GM13977 (cell line): Measurements from ENCODE around the gene SAMD3.

ENCODE experiments used
- DNase-seq: peaks from one replicate; pipeline ENCODE4 v3.0.0; 2012; ENCODE audit warnings: low spot score
- in situ Hi-C: fragments of 300-500 bp; cut with MboI; formaldehyde crosslinking; loops from one replicate; pipeline ENCODE4 v1.12.0; 2022; ENCODE audit warnings: low sequenced_read_pairs, low pct_unique_long_range_greater_than_20kb, mixed read lengths, inconsistent platforms; ENCODE audit not compliant: unreplicated experiment
- TF ChIP-seq, protein P1 (sequence below): IDR thresholded peaks from 2 replicates; pipeline ENCODE4 v1.5.1; 2012; ENCODE audit warnings: mild to moderate bottlenecking, control low read depth; ENCODE audit not compliant: insufficient read depth; ENCODE audit errors: extremely low read depth, missing control alignments

Gene SAMD3

DNA sequence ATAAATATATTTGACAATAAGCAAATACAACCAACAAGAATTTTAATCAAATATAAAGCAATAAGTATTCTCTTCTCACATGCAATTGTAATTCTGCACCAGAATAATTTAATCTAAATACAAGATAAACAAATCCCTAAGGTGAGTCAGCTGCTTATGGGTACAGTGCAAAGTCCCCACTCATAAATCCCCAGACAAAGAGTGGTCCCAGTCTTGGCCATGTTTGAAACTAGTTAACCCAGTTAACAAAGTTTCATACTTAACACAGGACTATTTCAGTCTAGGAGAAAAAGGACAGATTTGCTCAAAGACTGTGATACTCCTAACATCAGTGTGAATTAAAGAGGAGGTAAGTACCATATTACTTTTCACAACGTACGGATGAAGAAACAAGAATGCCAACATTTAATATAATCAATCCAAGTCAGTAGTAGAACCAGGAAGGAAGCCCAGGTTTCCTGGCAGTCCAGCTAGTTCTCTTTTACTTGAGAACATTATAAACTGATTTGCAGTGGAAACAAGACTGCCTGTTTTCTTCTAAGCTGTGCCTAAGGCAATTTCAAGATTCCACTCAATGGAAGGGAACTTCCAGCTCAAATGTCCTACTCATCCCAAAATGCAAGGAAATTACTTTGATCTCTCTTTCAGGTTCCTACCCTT is 10.4 kb downstream of the SAMD3 start:
- TF ChIP-seq, protein P1, sequence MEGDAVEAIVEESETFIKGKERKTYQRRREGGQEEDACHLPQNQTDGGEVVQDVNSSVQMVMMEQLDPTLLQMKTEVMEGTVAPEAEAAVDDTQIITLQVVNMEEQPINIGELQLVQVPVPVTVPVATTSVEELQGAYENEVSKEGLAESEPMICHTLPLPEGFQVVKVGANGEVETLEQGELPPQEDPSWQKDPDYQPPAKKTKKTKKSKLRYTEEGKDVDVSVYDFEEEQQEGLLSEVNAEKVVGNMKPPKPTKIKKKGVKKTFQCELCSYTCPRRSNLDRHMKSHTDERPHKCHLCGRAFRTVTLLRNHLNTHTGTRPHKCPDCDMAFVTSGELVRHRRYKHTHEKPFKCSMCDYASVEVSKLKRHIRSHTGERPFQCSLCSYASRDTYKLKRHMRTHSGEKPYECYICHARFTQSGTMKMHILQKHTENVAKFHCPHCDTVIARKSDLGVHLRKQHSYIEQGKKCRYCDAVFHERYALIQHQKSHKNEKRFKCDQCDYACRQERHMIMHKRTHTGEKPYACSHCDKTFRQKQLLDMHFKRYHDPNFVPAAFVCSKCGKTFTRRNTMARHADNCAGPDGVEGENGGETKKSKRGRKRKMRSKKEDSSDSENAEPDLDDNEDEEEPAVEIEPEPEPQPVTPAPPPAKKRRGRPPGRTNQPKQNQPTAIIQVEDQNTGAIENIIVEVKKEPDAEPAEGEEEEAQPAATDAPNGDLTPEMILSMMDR, result no peak
- in situ Hi-C loops, result no loop called here
- DNase-seq, result no peak

DNA sequence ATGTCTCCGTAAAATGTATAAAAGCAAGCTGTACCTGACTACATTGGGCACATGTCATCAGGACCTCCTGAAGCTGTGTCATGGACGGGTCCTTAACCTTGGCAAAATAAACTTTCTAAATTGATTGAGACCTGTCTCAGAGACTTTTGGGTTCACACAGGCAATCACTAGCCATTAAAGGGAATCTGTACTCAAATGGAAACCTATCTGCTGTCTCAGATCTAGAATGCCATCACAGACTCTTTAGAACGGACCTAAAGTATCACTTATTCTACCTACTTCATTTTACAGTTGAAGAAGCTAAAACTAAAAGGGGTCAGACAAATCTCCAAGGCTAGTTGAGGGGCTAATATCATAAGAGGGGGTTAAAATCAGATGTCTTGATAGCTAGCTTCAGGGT is 11.1 kb downstream of the SAMD3 start:
- no peak for DNase-seq
- in situ Hi-C loops, result no loop called here
- TF ChIP-seq, protein P1, result no peak

DNA sequence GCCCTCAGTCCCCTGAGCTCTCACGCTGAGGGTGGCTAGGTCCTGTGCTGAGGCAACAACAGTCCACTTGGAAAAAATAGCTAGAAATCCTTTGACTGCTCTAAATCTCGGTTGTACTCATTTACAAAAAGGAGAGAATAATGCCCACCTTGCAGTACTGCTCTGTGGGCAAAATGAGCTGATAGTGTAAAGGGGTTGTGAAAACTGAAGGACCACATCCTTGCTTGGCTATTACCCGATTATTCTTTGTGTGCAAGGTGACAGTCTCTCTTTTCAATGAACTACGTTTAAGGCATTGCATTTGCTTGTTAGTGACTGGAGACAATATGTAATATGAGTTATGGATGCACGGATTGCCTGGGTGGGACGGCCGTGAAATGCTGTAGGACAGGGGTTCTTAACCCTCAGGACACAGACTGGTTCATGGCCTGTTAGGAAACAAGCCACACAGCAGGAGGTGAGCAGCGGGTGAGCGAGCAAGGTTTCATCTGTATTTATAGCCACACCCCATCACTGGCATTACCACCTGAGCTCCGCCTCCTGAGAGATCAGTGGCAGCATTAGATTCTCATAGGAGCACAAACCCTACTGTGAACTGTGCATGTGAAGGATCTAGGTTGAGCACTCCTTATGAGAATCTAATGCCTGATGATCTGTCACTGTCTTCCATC is 14.6 kb downstream of the SAMD3 start:
- in situ Hi-C loops, result no loop called here
- no peak for DNase-seq
- TF ChIP-seq, protein P1, result no peak

DNA sequence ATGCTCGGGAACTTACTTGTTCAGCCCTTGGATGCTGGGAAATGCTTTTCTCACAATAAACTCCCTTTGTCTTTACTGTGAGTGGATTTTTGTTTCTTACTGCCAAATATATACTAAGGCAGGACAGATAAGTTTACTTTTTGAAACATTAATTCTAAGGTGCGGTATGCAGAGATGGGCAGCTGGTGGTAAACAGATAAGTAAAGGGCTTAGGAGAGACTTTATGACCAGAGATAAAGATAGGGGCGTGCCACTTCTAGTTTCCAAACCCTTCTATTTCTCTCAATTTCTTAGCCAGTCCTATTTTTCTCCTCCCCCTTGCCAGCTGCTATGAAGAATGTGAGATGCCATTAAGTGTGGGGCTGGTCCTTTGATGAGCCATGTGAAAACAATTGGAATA is 16.3 kb downstream of the SAMD3 start:
- TF ChIP-seq, protein P1, result no peak
- in situ Hi-C loops, result no loop called here
- DNase-seq, result no peak

DNA sequence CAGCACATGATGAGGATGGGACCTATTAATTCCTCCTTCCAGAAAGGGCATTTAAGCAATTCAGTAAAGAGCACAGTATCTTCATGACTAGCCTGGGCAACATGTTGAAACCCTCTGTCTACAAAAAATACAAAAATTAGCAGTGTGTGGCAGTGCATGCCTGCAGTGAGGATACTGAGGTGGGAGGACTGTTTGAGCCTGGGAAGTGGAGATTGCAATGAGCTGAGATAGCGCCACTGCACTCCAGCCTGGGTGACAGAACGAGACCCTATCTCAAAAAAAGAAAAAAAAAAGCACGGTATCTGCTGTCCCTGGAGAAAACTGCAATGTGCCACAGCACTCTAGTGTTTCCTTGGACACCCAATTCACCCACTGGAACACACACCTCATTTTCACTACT is 18.4 kb downstream of the SAMD3 start:
- in situ Hi-C loops, result no loop called here
- TF ChIP-seq, protein P1, result no peak
- DNase-seq, result no peak

DNA sequence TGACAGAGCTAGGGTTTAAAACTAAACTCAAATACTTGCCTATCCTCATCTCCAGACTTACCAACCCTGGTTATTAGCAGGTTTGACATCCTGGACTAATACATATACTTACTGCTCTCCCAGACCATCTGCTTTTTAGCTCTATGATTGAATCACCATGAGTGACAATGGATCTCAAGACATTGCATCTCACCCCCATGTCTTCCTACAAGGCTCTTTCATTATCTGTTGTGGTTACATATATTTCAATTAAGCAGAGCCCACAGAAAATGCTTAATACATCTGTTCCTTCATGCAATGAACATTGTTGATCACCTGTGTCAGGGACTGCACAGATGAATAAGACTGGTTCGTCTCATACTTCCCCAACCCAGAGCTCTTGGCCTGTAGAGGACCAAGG is 19.4 kb downstream of the SAMD3 start:
- in situ Hi-C loops, result no loop called here
- DNase-seq, result no peak
- TF ChIP-seq, protein P1, result no peak
